Renal cortex interstitium (tissue), 11 donors: Measurements from ENCODE around the gene POC1A. TPM values are rescaled to one million over a fixed set of nuclear protein-coding genes. Genes with fewer than 3 reads are reported as not detected.
"Not testable (repeated sequence)": the region's sequence is repeated elsewhere in the genome, so short reads cannot be mapped to it uniquely, and the experiment has no call there.

Experiments used
- DNase-seq, 11 donors: peaks; one replicate each; pipeline ENCODE4 v3.0.0-alpha.2; 2013; ENCODE audit warnings: low read depth in 9 of 11, low spot score in 4 of 11; ENCODE audit errors: extremely low read depth in 1 of 11
- polyA plus RNA-seq, 3 donors: library from polyadenylated mRNA; unstranded; fragments of 120-200 nt; gene quantifications; one replicate each; pipeline ENCODE4 v1.2.1, GENCODE V29; 2013; ENCODE audit not compliant: insufficient read length in 3 of 3

The POC1A gene
- polyA plus RNA-seq, 3 donors, result 7.0 to 10.6 (median 8.5) TPM

GRCh38 chr3:52188556-52188955 lies 34.3 kb upstream of the POC1A start:
- DNase-seq, result no peak

- DNase-seq, result no peak
Observed at GRCh38 chr3:52186729-52187128, 32.5 kb upstream of the POC1A start.

GRCh38 chr3:52185837-52186236 lies 31.6 kb upstream of the POC1A start:
- DNase-seq, result no peak

GRCh38 chr3:52185311-52185710 lies 31.1 kb upstream of the POC1A start:
- DNase-seq, result no peak

- DNase-seq, result no peak
Observed at GRCh38 chr3:52184690-52185089, 30.5 kb upstream of the POC1A start.

GRCh38 chr3:52183786-52184445 lies 29.7 kb upstream of the POC1A start:
- no peak for DNase-seq

GRCh38 chr3:52182691-52183090 lies 28.5 kb upstream of the POC1A start:
- DNase-seq, result no peak

GRCh38 chr3:52182196-52182595 lies 28.0 kb upstream of the POC1A start:
- DNase-seq, result no peak

- no peak for DNase-seq
Observed at GRCh38 chr3:52181543-52181942, 27.3 kb upstream of the POC1A start.

- DNase-seq, result no peak
Observed at GRCh38 chr3:52178537-52178936, 24.3 kb upstream of the POC1A start.

- not testable (repeated sequence) for DNase-seq
Observed at GRCh38 chr3:52178126-52178525, 23.9 kb upstream of the POC1A start.

- DNase-seq, result no peak
Observed at GRCh38 chr3:52177701-52178042, 23.4 kb upstream of the POC1A start.

- DNase-seq, result no peak
Observed at GRCh38 chr3:52176951-52177700, 22.9 kb upstream of the POC1A start.

GRCh38 chr3:52176180-52176752 lies 22.0 kb upstream of the POC1A start:
- DNase-seq, result no peak

GRCh38 chr3:52175416-52176179 lies 21.4 kb upstream of the POC1A start:
- DNase-seq, result no peak

GRCh38 chr3:52174896-52175295 lies 20.7 kb upstream of the POC1A start:
- DNase-seq, result no peak

GRCh38 chr3:52173101-52173500 lies 18.9 kb upstream of the POC1A start:
- DNase-seq, result no peak

GRCh38 chr3:52172262-52172757 lies 18.1 kb upstream of the POC1A start:
- no peak for DNase-seq

- no peak for DNase-seq
Observed at GRCh38 chr3:52171514-52172261, 17.5 kb upstream of the POC1A start.
